Measurements from ENCODE around the gene SIGLEC8. TPM values are rescaled to one million over a fixed set of nuclear protein-coding genes. Genes with fewer than 3 reads are reported as not detected.
"Not testable (repeated sequence)": the region's sequence is repeated elsewhere in the genome, so short reads cannot be mapped to it uniquely, and the experiment has no call there.

Gene SIGLEC8
- total and polyA plus RNA-seq, 5 experiments from 2014 or later, result not detected

GRCh38 chr19:51469629-51470028 is 11.4 kb upstream of the SIGLEC8 start:
- peaks cover 0 to 2% (median 0%) of the 10 kb centered on the region in 4 donors for H3K4me1 Mint-ChIP-seq
- H3K9me3 Mint-ChIP-seq, result no peaks in the 10 kb centered on the region
- POLR2A ChIA-PET, result interaction anchor here (0.7 kb wide), 1 partner anchor 11 kb away, joined by 3 read pairs; no protein-coding TSS in a partner anchor

GRCh38 chr19:51469162-51469561 is 10.9 kb upstream of the SIGLEC8 start:
- Mint-ChIP-seq H3K27ac (peak overlapping the region in 1 of 10 donors; percentile 38), H3K9me3 (no peaks in the 10 kb centered on the region), H3K27me3 (peaks cover 8 to 44% (median 22%) of the 10 kb centered on the region in 5 donors), H3K36me3 (peaks cover 0 to 4% (median 0%) of the 10 kb centered on the region in 3 donors), H3K4me1 (peaks cover 0 to 4% (median under 1%) of the 10 kb centered on the region in 4 donors), H3K4me3 (no peak overlapping the region)
- DNase-seq, result no peak
- ATAC-seq, result no peak
- POLR2A ChIA-PET, result interaction anchor here (0.7 kb wide), 1 partner anchor 11 kb away, joined by 3 read pairs; no protein-coding TSS in a partner anchor

More at GRCh38 chr19:51469629-51470028, 11.4 kb upstream of the SIGLEC8 start:
- Mint-ChIP-seq H3K36me3 (peaks cover 0 to 4% (median 0%) of the 10 kb centered on the region in 3 donors), H3K27ac (no peak overlapping the region), H3K4me3 (no peak overlapping the region), H3K27me3 (peaks cover 10 to 46% (median 22%) of the 10 kb centered on the region in 5 donors)
- DNase-seq (no peak), ATAC-seq (no peak)

- no peak for ATAC-seq
- no peak for DNase-seq
- Mint-ChIP-seq H3K27me3 (peaks cover 10 to 40% (median 21%) of the 10 kb centered on the region in 5 donors), H3K4me1 (peaks cover 0 to 5% (median 2%) of the 10 kb centered on the region in 4 donors), H3K36me3 (peaks cover 0 to 4% (median 0%) of the 10 kb centered on the region in 3 donors), H3K27ac (no peak overlapping the region), H3K9me3 (no peaks in the 10 kb centered on the region), H3K4me3 (no peak overlapping the region)
- POLR2A ChIA-PET, result no interaction called here
Measured at GRCh38 chr19:51468545-51468920, 10.3 kb upstream of the SIGLEC8 start.

- no peak overlapping the region for H3K27ac Mint-ChIP-seq
- peaks cover 0 to 4% (median 0%) of the 10 kb centered on the region in 3 donors for H3K36me3 Mint-ChIP-seq
- peaks cover 0 to 9% (median 6%) of the 10 kb centered on the region in 4 donors for H3K4me1 Mint-ChIP-seq
- H3K27me3 Mint-ChIP-seq, result peaks cover 11 to 40% (median 24%) of the 10 kb centered on the region in 5 donors
- DNase-seq (no peak), ATAC-seq (no peak)
- H3K4me3 Mint-ChIP-seq, result no peak overlapping the region
- POLR2A ChIA-PET, result no interaction called here
- H3K9me3 Mint-ChIP-seq, result no peaks in the 10 kb centered on the region
Measured at GRCh38 chr19:51467864-51468544, 9.8 kb upstream of the SIGLEC8 start.

- Mint-ChIP-seq H3K9me3 (no peaks in the 10 kb centered on the region), H3K27ac (no peak overlapping the region), H3K4me3 (no peak overlapping the region), H3K4me1 (peaks cover 0 to 13% (median 7%) of the 10 kb centered on the region in 4 donors), H3K36me3 (peaks cover 0 to 4% (median 0%) of the 10 kb centered on the region in 3 donors), H3K27me3 (peaks cover 15 to 44% (median 29%) of the 10 kb centered on the region in 5 donors)
- ATAC-seq, result no peak
- no peak for DNase-seq
- POLR2A ChIA-PET, result no interaction called here
Measured at GRCh38 chr19:51466723-51467122, 8.5 kb upstream of the SIGLEC8 start.

GRCh38 chr19:51463976-51464581 is 5.8 kb upstream of the SIGLEC8 start:
- Mint-ChIP-seq H3K4me1 (peaks cover 0 to 17% (median 9%) of the 10 kb centered on the region in 4 donors), H3K27ac (peak overlapping the region in 1 of 10 donors; percentile 5), H3K27me3 (peaks cover 17 to 63% (median 35%) of the 10 kb centered on the region in 5 donors)
- H3K36me3 Mint-ChIP-seq, H3K4me3 Mint-ChIP-seq, POLR2A ChIA-PET, DNase-seq, H3K9me3 Mint-ChIP-seq: not testable (repeated sequence)
- ATAC-seq, result peak in 1 of 2 donors; percentile 28

- POLR2A ChIA-PET, result interaction anchor here (0.7 kb wide), 1 partner anchor 108 kb away, joined by 4 read pairs; no protein-coding TSS in a partner anchor
Measured at GRCh38 chr19:51462681-51463080, 4.4 kb upstream of the SIGLEC8 start.

GRCh38 chr19:51462276-51462675 is 4.0 kb upstream of the SIGLEC8 start:
- DNase-seq, result no peak
- H3K27ac Mint-ChIP-seq, result no peak overlapping the region
- peaks cover 0 to 2% (median 0%) of the 10 kb centered on the region in 9 donors for H3K9me3 Mint-ChIP-seq
- H3K27me3 Mint-ChIP-seq, result peaks cover 18 to 63% (median 35%) of the 10 kb centered on the region in 5 donors
- no peak overlapping the region for H3K4me3 Mint-ChIP-seq
- H3K4me1 Mint-ChIP-seq, result peaks cover 0 to 17% (median 8%) of the 10 kb centered on the region in 4 donors
- POLR2A ChIA-PET, result no interaction called here
- H3K36me3 Mint-ChIP-seq, result peaks cover 0 to 4% (median 0%) of the 10 kb centered on the region in 3 donors
- ATAC-seq, result no peak

More at GRCh38 chr19:51462681-51463080, 4.4 kb upstream of the SIGLEC8 start:
- Mint-ChIP-seq H3K27me3 (peaks cover 18 to 63% (median 35%) of the 10 kb centered on the region in 5 donors), H3K4me3 (peak overlapping the region in 1 of 10 donors; percentile 41), H3K36me3 (peaks cover 0 to 4% (median 0%) of the 10 kb centered on the region in 3 donors), H3K9me3 (peaks cover 0 to 2% (median 0%) of the 10 kb centered on the region in 9 donors), H3K27ac (no peak overlapping the region), H3K4me1 (peaks cover 0 to 17% (median 9%) of the 10 kb centered on the region in 4 donors)
- DNase-seq, result no peak
- no peak for ATAC-seq

- POLR2A ChIA-PET, result no interaction called here
- Mint-ChIP-seq H3K36me3 (peaks cover 0 to 4% (median 0%) of the 10 kb centered on the region in 3 donors), H3K4me3 (no peak overlapping the region), H3K27me3 (peaks cover 17 to 61% (median 33%) of the 10 kb centered on the region in 5 donors), H3K4me1 (peaks cover 0 to 17% (median 8%) of the 10 kb centered on the region in 4 donors), H3K9me3 (peaks cover 0 to 2% (median 0%) of the 10 kb centered on the region in 9 donors), H3K27ac (no peak overlapping the region)
- ATAC-seq (no peak), DNase-seq (no peak)
Measured at GRCh38 chr19:51461723-51462161, 3.5 kb upstream of the SIGLEC8 start.

GRCh38 chr19:51460164-51460992 is 2.1 kb upstream of the SIGLEC8 start:
- peaks cover 16 to 53% (median 33%) of the 10 kb centered on the region in 5 donors for H3K27me3 Mint-ChIP-seq
- DNase-seq, result no peak

GRCh38 chr19:51458899-51459505 is 748 bp upstream of the SIGLEC8 start:
- ATAC-seq (no peak), DNase-seq (no peak)
- H3K4me3 Mint-ChIP-seq, result no peak overlapping the region
- no peaks in the 10 kb centered on the region for H3K36me3 Mint-ChIP-seq
- H3K27ac Mint-ChIP-seq, result no peak overlapping the region
- H3K27me3 Mint-ChIP-seq, result peaks cover 9 to 49% (median 26%) of the 10 kb centered on the region in 5 donors
- peaks cover 0 to 2% (median 0%) of the 10 kb centered on the region in 9 donors for H3K9me3 Mint-ChIP-seq
- POLR2A ChIA-PET, result no interaction called here
- H3K4me1 Mint-ChIP-seq, result peaks cover 0 to 15% (median 7%) of the 10 kb centered on the region in 4 donors

More at GRCh38 chr19:51460164-51460992, 2.1 kb upstream of the SIGLEC8 start:
- ATAC-seq, result no peak
- Mint-ChIP-seq H3K4me1 (peaks cover 0 to 17% (median 8%) of the 10 kb centered on the region in 4 donors), H3K9me3 (peaks cover 0 to 2% (median 0%) of the 10 kb centered on the region in 9 donors), H3K27ac (peak overlapping the region in 1 of 10 donors; percentile 56), H3K4me3 (no peak overlapping the region), H3K36me3 (peaks cover 0 to 4% (median 0%) of the 10 kb centered on the region in 3 donors)
- POLR2A ChIA-PET, result no interaction called here

Data from naive thymus-derived CD8-positive, alpha-beta T cell (primary cell).